ENCODE results near the gene PHACTR1.

Gene PHACTR1

DNA sequence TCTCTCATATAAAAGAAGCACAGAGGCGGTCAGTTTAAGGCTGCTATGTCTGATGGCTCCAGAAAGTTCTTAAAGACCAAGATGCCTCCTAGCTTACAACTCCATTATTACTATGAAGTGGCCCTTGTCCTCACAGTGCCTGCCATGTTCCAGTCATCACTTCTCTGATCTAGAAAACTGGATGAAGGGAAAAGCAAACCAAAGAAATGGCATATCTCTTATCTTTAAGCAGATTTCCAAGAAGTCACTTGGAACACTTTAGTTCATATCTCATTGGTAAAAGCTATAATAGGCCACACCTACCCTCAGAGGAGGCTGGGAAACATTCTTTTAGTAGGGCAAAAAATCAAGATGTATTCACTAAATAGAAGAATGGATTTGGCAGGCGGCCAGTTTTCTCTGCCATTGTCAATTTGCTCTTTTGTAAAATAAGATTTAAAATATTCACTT lies 322.2 kb downstream of the PHACTR1 start:
- no peak for DNase-seq

DNA sequence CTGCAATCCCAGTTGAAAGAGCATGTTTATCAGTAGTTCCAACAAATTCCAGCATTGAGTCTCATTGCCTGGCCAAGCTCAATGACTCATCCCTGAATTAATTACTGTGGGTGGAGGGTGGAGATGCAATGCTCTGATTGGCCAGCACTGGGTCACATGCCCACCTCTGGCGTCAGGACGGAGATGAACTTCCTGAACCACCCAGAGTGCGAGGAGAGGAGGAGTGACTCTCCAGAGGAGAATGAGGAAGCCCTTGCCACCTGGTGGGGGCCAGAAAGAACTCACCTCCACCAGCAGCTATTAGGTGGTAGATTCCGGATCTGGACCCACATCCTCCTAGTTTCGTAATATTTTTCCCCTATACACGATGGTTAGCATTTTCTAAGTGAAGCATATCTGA lies 327.8 kb downstream of the PHACTR1 start:
- DNase-seq = no peak

DNA sequence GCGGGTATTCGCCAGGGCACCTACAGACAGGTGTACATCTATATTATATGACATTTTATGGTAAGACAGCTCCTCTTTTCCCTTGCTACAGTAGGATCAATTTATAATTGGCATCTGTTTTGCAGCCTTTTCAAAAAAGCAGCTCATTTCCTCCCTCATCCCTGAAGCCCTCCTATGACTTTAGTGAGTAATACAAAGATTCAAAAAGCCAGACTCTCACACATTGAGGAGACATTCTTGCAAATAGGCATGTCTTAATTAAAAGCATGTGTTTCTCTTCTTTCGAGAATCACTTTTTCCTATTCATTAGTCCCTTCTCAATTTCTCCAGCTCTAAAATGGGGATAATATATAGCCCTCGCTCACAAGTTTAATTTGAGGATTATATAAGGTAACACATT lies 328.3 kb downstream of the PHACTR1 start:
- no peak for DNase-seq

DNA sequence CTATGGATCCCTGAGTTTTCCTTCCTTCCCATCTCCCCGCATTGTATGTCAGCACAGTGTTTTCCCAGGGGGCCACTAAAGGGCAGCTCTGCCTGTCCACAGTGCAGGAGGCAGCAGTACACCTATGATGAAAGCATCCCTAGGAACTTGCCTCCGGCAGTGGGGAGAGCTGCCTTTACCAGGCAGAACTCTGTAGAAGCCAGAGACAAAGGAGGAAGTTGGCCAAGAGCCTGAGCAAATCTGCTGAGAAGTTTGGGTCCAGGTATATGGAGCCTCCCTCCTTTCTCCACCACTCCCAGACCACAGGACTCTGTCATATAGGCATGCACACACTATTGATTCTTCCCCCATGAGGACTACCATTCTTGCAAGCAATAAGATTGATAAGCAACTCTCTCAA lies 329.1 kb downstream of the PHACTR1 start:
- DNase-seq = no peak

DNA sequence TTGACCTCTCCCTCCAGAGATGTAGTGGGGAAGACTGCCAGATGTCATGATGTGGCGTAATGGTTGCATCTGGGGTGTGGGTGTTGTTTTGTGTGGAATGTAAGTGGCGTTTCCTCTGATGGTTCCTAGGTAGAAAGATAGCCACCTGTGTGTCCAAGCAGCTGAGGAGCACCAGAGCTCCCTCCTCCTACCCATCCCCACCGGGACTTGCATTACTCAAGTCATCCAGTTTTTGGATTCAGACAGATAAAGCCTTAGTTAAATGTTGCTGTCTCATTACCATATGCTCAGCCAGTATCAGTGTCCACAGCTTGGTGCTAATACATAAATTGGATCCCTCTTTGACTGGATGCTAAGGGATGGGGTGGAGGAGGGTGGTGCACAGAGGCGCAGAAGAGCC lies 329.5 kb downstream of the PHACTR1 start:
- DNase-seq = no peak

DNA sequence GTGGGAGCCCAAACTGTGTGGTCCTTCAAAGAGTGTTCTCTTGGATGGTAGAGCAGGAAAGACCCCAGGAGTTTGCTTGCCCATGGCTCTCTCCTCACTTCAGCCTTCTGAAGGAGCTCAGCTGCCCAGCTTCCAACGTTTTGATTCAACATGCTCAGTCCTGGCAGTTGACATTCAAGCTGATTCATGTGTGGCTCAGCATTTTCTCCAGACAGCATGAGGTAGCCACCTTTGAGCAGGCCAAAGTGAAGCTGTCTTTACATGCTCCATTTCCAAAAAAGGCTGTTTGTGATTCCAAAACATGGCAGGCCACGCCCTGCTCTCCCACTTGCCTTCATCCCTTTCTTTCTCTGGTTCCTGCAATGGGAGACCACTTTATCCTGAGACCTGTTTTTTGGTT lies 331.5 kb downstream of the PHACTR1 start:
- no peak for DNase-seq

DNA sequence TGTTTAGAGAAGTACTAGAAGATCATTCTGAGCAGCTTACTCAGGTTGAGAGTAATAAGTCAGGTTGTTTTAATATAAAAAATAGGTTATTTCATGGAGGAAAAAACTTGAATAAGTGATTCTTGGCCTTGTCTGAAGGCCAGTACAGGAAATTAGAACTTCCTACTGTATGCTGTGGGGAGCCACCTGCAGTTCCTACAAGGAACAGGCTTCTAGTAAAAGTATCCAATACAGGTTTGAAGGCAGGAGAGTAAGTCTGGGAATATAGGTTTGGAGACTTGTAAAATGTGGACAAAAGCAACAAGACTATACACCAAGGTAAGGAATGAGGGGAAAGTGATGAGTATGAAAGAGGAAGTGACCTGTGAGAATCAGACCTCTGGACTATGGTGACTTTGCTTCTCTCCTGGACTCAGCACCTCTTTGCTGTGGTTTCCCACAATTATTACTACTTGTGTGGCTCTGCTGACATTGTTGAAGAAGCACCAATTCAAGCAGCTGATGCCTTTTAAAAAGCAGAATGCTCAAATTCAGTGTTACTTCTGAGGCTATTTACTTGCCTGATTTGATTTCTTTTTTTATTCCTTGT lies 333.2 kb downstream of the PHACTR1 start:
- DNase-seq = no peak

DNA sequence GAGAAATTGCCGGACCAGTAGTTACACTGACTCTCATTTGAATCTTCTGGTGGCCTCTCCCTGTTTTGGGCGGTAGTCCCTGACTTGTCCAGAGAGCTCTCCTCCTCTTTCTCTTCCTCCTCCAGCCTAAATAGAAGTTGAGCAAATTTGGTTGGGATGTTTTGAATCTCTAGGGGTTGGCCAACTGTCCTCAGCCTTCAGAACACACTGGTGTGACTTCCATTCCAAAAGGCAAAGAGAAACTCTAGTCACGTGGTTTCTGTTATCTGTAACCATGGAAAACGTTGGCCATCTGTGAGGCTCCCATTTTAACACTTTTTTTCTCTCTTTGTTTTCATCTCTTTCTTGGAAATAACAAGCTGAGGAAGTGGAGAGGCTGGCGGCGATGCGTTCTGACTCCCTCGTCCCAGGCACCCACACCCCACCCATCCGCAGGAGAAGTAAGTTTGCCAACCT lies 336.5 kb downstream of the PHACTR1 start:
- DNase-seq = peak; percentile 2

DNA sequence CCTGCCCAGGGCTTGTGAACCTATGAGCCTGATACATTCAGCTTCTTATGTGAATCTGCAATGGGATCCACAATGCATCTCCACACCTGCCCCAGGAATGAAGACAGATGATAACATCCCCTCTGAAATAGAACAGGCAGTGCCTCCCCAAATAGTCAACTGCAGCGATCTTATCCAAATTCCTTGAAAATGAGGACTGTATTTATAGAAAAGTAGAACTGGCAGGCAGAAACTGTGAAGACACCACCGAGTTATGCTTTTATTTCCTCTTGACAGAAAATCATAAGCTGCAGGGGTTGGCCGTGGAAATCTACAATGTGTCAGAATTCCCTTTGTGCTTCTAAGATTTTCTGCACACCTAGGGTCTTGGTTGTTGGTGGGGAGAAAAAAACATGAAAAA lies 341.5 kb downstream of the PHACTR1 start:
- DNase-seq = no peak

DNA sequence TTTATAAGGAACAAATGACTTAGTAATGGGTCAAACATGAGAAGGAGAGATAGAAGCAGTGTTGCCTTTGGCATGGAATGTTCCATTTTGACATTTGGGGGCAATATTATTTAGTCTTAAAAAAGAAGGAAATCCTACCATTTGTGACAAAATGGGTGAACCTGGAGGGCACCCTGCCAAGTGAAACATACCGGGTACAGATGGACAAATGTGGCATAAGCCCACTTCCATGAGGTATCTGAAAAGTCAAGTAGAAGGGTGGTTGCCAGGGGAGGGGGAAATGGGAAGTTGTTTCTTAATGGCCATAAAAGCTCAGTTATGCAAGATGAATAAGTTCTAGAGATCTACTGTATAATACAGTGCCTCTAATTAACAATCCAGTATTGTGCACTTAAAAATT lies 342.5 kb downstream of the PHACTR1 start:
- no peak for DNase-seq

DNA sequence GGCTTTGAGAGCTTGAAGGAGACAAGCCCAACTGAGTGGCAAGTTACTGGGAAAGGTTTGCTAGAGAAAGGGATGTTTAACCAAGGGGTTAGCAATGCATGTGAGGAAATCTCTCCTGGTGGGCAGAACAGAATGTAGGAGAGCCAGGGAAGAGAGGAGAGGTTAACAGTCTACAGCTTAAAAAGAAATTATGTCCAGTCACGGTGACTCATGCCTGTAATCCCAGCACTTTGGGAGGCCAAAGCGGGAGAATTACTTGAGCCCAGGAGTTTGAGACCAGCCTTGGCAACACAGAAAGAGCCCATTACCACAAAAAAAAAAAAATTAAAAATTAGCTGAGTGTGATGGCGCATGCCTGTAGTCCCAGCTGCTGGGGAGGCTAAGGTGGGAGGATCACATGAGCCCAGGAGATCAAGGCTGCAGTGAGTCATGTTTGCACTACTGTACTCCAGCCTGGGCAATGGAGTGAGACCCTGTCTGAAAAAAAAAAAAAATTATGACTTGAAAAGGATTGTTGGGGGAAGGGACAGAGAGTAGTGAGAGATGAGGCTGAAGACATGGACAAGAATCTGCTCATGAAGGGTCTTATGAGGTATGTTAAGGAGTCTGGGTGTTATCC lies 346.8 kb downstream of the PHACTR1 start:
- DNase-seq = no peak

DNA sequence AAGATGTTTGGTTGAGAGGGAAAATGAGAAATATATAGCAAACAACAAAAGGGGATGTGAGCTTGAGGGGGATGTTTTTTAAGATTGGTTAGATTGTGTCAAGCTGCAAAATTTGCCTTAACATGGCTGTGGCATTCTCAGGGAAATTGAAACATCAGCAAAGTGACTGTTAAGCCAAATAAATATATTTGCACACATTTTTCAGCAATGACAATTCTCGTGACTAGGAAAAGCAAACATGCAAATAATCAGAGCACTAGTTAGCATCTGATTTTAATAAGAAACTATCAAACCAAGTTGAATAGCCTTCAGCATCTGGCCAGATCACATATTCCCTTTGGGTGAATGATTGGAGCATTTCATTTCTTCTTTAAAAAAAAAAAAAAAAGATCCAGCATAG lies 349.0 kb downstream of the PHACTR1 start:
- no peak for DNase-seq

DNA sequence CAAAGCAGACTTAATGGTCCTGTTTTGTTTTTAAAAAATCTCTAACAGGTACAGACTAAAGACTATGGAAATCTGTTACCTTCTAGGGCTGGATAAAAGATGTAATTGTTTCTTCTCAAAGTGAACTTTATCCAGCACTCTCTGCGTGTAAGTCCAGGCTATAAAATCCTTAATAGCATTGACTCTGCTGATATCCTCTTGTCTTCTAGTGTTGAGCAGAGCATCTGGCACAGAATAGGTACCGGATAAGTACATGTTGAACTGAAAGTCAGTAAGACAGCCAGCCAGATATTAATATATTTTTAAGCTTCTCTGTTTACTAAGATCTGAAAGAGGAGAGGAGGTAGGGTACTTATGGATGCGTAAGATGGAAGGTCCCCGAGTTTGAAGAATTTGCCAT lies 349.5 kb downstream of the PHACTR1 start:
- no peak for DNase-seq

DNA sequence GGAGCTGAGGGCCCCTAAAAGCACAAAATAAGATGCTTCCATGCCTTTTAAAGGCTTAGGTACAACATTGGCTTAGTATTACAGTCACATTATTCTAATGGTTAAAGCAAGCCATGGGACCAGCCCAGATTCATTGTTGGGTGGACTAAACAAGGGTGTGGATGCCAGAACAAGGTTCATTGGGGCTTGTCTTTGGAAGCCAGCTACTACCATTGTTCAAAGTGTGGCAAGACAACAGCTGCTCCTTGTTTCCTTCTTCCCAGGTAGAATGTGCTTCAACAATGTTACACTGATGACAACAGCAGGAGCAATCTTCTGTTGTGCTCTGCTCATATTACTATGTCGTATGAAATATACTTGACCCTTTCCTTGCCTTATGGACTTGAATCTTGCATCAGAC lies 350.3 kb downstream of the PHACTR1 start:
- no peak for DNase-seq

DNA sequence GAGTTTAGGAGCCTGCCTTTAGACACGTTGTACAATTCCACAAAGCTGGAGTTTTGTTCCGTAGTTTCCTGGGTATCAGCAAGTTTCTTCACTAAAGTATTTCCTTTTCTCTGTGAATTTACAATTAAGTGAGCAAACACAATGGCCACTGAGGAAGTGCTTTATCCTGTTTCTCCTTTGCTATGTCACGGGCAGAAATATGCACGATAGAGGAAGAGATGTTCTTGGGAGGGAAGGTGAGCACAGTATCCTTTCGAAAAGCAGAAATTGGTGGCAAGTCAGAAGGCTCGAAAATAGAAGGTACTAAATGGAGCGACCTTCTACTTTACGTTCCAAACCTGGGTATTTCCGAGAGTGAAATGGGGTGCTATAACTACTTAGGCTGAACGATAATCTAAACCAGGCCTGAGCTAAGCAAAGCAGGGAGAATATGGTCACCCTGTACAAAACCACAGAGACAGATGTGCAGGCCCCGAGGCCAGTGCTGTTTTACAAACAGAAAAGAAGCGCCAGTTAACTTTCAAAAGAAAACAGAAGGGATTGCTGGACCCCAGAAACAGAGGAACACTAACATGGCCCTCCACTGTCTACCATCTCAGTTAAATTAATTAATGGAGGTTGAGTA lies 352.1 kb downstream of the PHACTR1 start:
- DNase-seq = no peak

DNA sequence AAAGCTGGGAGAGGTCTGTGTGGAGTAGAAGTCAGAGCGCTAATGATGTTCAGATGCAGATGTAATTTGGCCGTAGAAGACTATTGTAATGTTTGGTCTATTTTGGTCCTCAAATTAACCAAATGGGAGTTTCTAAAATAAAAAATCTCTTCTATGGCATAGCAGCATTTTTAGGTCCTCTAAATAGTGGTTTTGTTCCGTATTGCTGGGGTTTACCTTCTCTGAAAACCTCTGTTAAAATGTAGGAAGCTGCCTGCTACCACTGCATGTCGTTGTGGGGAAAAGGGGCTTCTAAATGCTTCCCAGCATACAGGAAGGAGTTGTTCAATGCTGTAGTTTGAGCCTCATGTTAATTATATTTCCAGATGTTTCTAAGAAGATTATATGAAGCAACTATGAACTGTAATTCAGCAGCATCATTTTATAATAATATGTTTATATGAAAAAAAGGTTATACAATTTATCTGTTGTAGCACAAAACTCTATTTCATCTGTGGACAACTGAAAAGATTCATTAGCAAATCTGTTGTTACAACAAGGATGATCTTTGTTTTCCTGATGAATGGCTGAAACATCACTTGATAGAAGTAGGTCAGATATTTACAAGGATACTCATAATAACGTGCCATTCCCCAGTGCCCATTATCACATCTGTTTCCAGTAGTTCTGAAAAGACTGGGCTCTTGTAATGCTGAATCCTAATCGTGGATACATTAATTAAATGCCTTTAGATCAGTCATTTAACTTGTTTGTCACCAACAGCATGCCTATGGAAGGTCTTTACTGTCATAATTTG lies 355.2 kb downstream of the PHACTR1 start:
- DNase-seq = no peak

DNA sequence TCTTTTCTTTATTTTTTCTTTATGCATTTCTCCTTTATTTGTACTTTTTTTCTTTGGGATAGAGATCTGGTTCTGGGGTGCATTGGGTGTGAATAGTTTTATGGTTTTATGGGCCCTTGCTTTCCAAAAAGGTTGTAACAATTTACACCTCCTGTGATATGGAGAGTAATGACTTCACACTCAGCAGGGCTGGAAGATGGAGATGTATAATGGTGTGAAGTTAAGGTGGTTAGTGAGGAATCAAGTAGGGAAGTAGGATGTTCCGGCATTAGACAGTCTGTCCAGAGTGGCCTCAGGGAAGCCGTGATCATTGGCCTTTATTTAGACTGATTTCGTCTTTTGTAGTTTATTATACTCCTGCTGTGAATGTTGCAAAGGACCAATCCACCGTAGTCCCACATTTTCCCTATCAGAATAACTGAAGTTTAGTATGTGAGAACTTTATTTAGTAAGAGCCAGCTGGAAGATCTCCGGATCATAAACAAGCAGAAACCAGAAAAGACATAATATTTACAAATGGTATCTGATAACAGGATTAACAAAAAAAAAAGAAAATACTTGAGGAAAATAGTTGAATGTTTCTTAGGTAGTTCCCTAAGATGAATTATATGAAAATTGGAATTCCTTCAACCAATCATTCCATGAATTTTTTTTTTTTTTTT lies 356.2 kb downstream of the PHACTR1 start:
- no peak for DNase-seq

DNA sequence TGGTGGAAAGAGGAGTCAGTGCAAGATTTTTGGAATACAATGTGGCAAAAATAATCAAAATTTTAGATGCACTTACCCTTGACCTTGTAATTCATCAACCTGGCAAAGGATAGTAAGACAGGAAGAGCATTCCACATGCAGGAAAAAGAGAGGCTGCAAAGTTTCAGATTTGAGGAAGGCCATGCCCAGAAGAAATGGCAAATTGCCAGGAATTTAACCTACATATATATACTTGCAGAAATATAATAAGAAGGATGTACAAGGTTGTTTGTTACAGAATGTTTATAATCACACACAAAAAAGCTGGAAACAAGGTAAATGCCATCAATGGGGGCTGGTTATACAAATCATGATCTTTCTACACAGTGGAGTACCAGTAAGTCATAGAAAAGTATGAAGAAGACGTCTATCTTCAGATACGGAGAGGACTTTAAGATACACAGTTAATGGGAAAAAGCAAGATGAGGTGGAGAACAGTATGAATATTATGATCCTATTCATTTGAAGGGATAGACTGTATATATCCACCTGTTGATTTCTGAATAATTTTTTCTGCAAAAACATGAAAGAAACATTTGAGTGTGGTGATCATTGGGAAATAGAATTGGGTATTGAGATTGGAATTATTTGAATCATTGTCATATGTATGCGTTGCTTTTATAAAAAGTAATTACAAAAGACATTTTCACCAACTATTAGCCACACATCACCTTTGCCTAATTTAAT lies 358.0 kb downstream of the PHACTR1 start:
- no peak for DNase-seq

DNA sequence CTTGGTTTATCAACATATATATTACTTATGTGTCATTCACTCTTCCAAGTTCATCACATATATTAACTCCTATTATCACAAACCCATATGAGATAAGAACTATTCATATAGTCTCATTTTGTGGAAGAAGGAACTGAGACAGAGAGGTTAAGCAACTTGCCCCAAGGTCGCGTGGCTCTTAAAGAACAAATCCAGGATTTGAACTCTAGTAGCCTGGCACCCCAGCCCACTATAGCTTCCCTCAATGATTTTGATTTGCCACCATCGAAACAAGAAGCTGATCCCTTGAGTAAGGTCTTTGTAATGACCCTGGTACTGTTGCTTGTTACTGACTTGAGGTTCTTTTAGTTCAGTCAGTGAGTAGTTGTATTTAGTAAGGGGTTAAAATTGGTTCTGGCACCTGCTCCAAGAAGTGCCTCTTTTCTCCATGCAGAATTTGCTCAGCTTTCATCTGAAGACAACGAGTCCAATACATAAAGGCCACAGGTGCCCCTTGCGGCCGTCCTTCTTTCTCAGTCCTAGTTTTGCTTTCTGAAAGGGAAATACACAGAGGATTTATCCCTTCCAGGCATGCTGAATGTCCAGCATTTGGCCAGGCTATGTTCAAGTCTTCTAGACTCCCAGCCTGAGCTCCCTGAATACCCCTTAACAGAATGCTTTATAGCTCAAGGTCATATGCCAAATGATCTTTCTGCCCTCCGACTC lies 358.7 kb downstream of the PHACTR1 start:
- no peak for DNase-seq

DNA sequence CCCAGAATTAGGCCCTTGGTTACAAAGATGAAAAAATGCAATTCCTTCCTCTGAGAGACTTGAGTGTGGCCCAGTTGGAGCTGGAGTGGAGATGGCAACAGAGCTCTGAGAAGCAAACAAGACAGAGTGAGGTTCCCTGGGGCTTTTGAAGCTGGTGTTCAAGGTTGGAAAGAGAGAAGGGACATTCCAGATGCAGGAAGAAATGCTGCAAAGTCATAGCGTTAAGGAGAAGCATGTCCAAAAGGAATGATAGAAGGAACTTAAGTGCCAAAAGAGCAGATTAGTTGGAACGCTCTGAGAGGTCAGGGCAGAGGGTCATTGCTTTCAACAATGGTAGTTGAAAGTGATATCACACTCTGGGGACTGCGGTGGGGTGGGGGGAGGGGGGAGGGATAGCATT lies 360.0 kb downstream of the PHACTR1 start:
- no peak for DNase-seq

DNA sequence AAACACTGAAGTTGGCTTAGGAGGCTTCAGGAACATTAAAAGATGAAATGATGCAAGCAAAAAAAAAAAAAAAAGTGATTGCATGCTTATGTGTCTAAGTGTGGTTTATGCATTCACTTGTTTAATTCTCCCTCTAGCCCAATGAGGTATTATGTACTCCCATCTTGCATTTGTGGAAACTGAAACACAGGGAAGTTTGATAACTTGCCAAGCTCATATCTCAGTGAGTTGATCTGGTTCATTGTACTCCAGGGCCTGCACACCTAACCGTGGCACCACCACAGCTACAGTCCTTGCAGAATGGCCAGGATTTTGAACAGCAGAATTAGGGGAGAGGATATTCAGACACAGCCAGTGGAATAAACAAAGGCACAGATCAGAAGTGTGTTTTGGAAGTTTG lies 360.6 kb downstream of the PHACTR1 start:
- no peak for DNase-seq
